Caco-2 (cell line): Measurements from ENCODE around the gene AP2S1. TPM values are rescaled to one million over a fixed set of nuclear protein-coding genes. Genes with fewer than 3 reads are reported as not detected.
A peak's percentile ranks its signal among the peaks of the same experiment; 100 is the strongest.
"Not testable (repeated sequence)": the region's sequence is repeated elsewhere in the genome, so short reads cannot be mapped to it uniquely, and the experiment has no call there.

Source experiments
- BruUV-seq: library from RNA; stranded (reverse); fragments of 400-500 nt; replicated peaks from 2 replicates; lab custom pipeline; 2021; lab: Mats Ljungman, UMichigan
- CTCF ChIA-PET: fragments of 300-600 bp; sonication (Branson Sonifier 250); formaldehyde crosslinking; loops from one replicate; lab custom pipeline; 2022; ENCODE audit warnings: antibody characterized with exemption; lab: Charles Lee
- POLR2A ChIA-PET: fragments of 300-600 bp; sonication (Branson Sonifier 250); formaldehyde crosslinking; loops from one replicate; lab custom pipeline; 2022; ENCODE audit warnings: antibody characterized with exemption; lab: Charles Lee
- DNase-seq, 2 experiments: peaks; one replicate each; pipeline versions ENCODE4 v3.0.0 to v3.0.0-alpha.2; 2020 to 2022
- H3K27me3 ChIP-seq: replicated peaks from 2 replicates; pipeline ENCODE4 v1.6.0; 2011; ENCODE audit warnings: low read length; ENCODE audit not compliant: control insufficient read depth, insufficient read depth
- H3K36me3 ChIP-seq: 2 replicates; pipeline ENCODE4 v1.5.1; 2011; ENCODE audit warnings: low read length; ENCODE audit not compliant: control insufficient read depth, insufficient read depth
- H3K4me1 ChIP-seq: fragments of 250-450 bp; sonication (Bioruptor Pico); 2 replicates; pipeline ENCODE4 v1.5.1; 2020; ENCODE audit warnings: mild to moderate bottlenecking
- H3K4me3 ChIP-seq: 2 replicates; pipeline ENCODE4 v1.5.1; 2011; ENCODE audit warnings: low read depth, mild to moderate bottlenecking, control low read depth, low read length
- H3K9me3 ChIP-seq: fragments of 250-450 bp; sonication (Bioruptor Pico); 2 replicates; pipeline ENCODE4 v1.5.1; 2020; ENCODE audit warnings: mild to moderate bottlenecking, moderate library complexity
- H3K27ac Mint-ChIP-seq: one replicate; pipeline ENCODE4 v1.8.0; 2022; ENCODE audit warnings: mixed read lengths; ENCODE audit not compliant: unreplicated experiment
- H3K27me3 Mint-ChIP-seq: one replicate; pipeline ENCODE4 v1.8.0; 2022; ENCODE audit warnings: mixed read lengths; ENCODE audit not compliant: insufficient read depth, unreplicated experiment
- H3K36me3 Mint-ChIP-seq: one replicate; pipeline ENCODE4 v1.8.0; 2022; ENCODE audit warnings: mild to moderate bottlenecking, mixed read lengths; ENCODE audit not compliant: insufficient read depth, unreplicated experiment
- H3K4me1 Mint-ChIP-seq: one replicate; pipeline ENCODE4 v1.8.0; 2022; ENCODE audit warnings: low read depth, mixed read lengths; ENCODE audit not compliant: unreplicated experiment
- H3K4me3 Mint-ChIP-seq: one replicate; pipeline ENCODE4 v1.8.0; 2022; ENCODE audit warnings: mild to moderate bottlenecking, moderate library complexity, mixed read lengths; ENCODE audit not compliant: unreplicated experiment
- H3K9me3 Mint-ChIP-seq: one replicate; pipeline ENCODE4 v1.8.0; 2022; ENCODE audit warnings: mixed read lengths; ENCODE audit not compliant: unreplicated experiment
- intact Hi-C: fragments of 100-400 bp; cut with micrococcal nuclease; formaldehyde crosslinking; loops from one replicate; pipeline ENCODE4 v1.10.0; 2022; ENCODE audit not compliant: unreplicated experiment
- total RNA-seq: library from RNA; stranded (reverse); gene quantifications from 2 replicates; pipeline ENCODE4 v1.2.3, GENCODE V29; 2022
- TF ChIP-seq, protein P1 (sequence below), 2 experiments: fragments of 200-600 bp in 1 of 2; IDR thresholded peaks; 1 replicate in 1 of 2; 2 replicates in 1 of 2; pipeline versions ENCODE4 v1.5.1 to v1.8.0; 2011 to 2022; ENCODE audit warnings: antibody characterized with exemption in 1 of 2, control low read depth in 1 of 2, inconsistent platforms in 1 of 2, low read depth in 1 of 2, low read length in 1 of 2, mild to moderate bottlenecking in 1 of 2, moderate library complexity in 1 of 2; ENCODE audit not compliant: insufficient read depth in 1 of 2, severe bottlenecking in 1 of 2, unreplicated experiment in 1 of 2

AP2S1 gene
- total RNA-seq, 1 experiment from 2014 or later: 211 TPM

DNA sequence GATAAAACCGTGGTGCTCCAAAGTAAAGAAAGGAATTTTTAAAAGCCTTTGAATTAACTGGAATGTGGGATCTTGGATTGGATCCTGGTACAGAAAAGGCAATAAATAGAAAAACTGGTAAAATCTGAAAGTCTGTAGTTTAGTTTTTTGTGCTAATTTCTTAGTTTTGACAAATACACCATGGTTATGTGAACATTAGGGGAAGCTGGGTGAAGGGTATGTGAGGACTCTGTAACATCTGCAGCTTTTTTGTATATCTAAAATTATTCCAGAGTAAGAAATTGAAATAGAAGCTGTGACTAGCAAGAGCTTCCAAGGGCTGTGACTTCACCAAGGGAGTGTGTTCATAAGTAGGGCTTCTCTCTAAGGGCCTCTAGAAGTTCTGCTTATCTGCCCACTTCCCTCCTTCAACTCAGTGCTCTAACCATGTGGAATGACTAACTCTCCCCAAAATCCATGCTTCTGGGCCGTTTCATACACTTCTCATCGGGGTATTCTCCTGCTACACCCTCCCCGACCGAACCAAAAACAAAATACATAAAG is 36.7 kb upstream of the AP2S1 start:
- Histone ChIP-seq H3K4me3 (no peak overlapping the region), H3K4me1 (peaks cover 28% of the 10 kb centered on the region), H3K36me3 (no peaks in the 10 kb centered on the region), H3K27me3 (no peaks in the 10 kb centered on the region), H3K9me3 (no peaks in the 10 kb centered on the region)
- H3K4me3 Mint-ChIP-seq: no peak overlapping the region
- H3K36me3 Mint-ChIP-seq: peaks cover 31% of the 10 kb centered on the region
- peaks cover 45% of the 10 kb centered on the region for H3K4me1 Mint-ChIP-seq
- no TSS peak for BruUV-seq
- CTCF ChIA-PET: no interaction called here
- TF ChIP-seq, protein P1, sequence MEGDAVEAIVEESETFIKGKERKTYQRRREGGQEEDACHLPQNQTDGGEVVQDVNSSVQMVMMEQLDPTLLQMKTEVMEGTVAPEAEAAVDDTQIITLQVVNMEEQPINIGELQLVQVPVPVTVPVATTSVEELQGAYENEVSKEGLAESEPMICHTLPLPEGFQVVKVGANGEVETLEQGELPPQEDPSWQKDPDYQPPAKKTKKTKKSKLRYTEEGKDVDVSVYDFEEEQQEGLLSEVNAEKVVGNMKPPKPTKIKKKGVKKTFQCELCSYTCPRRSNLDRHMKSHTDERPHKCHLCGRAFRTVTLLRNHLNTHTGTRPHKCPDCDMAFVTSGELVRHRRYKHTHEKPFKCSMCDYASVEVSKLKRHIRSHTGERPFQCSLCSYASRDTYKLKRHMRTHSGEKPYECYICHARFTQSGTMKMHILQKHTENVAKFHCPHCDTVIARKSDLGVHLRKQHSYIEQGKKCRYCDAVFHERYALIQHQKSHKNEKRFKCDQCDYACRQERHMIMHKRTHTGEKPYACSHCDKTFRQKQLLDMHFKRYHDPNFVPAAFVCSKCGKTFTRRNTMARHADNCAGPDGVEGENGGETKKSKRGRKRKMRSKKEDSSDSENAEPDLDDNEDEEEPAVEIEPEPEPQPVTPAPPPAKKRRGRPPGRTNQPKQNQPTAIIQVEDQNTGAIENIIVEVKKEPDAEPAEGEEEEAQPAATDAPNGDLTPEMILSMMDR (IDR thresholded peaks at IDR 0.05; ENCODE audit: insufficient read depth in 1 of 2, low read depth in 1 of 2, low read length in 1 of 2, severe bottlenecking in 1 of 2, unreplicated experiment in 1 of 2): no peak
- intact Hi-C loops: no loop called here
- peaks cover 18% of the 10 kb centered on the region for H3K9me3 Mint-ChIP-seq
- no peaks in the 10 kb centered on the region for H3K27me3 Mint-ChIP-seq
- POLR2A ChIA-PET: interaction anchor here (0.7 kb wide), 1 partner anchor 36 kb away, joined by 4 read pairs; the partner anchor contains the start of gene AP2S1
- H3K27ac Mint-ChIP-seq: peak overlapping the region; percentile 67
- DNase-seq: no peak

DNA sequence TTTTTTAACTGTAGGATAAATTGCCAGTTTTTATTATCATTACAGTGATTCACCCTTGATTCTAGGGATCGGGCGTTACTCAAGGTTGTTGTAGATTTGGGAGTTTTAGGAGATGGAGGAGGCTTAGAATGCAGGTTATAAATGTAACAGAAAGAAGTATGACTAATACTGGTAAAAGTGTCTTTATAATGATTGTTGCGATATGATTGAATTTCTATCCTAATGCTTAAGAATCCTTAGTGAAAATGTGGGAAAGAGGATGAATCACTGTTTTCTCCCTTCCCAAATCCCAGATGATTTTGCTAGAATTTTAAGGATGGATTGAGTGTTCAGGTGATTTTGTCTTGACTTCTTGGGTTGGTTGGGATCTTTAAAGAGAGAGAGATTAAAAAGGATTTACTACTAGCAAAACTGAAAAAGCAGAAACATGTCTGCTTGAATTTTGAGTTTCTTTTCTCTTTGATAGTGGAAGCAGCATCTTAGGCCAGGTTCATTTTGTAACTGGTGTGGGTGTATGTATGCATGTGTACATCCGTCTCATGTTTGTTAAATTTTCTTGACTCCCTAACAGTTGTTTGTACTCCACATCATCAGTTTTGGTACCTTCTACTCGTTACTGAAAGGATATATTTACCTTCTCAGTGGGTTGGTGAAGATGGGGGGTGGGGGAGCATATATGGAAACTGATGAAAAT is 36.0 kb upstream of the AP2S1 start:
- no TSS peak for BruUV-seq
- TF ChIP-seq, protein P1 (IDR thresholded peaks at IDR 0.05; ENCODE audit: insufficient read depth in 1 of 2, low read depth in 1 of 2, low read length in 1 of 2, severe bottlenecking in 1 of 2, unreplicated experiment in 1 of 2): no peak
- no peak overlapping the region for H3K4me3 ChIP-seq
- DNase-seq: no peak
- H3K27me3 Mint-ChIP-seq: no peaks in the 10 kb centered on the region
- POLR2A ChIA-PET: interaction anchor here (0.7 kb wide), 1 partner anchor 36 kb away, joined by 4 read pairs; the partner anchor contains the start of gene AP2S1
- peaks cover 31% of the 10 kb centered on the region for H3K36me3 Mint-ChIP-seq
- intact Hi-C loops: no loop called here
- H3K36me3 ChIP-seq: no peaks in the 10 kb centered on the region
- H3K9me3 Mint-ChIP-seq: peaks cover 18% of the 10 kb centered on the region
- no peaks in the 10 kb centered on the region for H3K27me3 ChIP-seq
- no peak overlapping the region for H3K4me3 Mint-ChIP-seq
- CTCF ChIA-PET: interaction anchor here (0.6 kb wide), 1 partner anchor 126 kb away, joined by 3 read pairs; no protein-coding TSS in a partner anchor
- peaks cover 50% of the 10 kb centered on the region for H3K4me1 Mint-ChIP-seq
- no peak overlapping the region for H3K27ac Mint-ChIP-seq
- peaks cover 28% of the 10 kb centered on the region for H3K4me1 ChIP-seq
- H3K9me3 ChIP-seq: no peaks in the 10 kb centered on the region

- Histone ChIP-seq H3K4me1 (peaks cover 28% of the 10 kb centered on the region), H3K4me3 (no peak overlapping the region), H3K36me3 (no peaks in the 10 kb centered on the region), H3K27me3 (no peaks in the 10 kb centered on the region), H3K9me3 (no peaks in the 10 kb centered on the region)
- BruUV-seq: no TSS peak
- Mint-ChIP-seq H3K27ac (no peak overlapping the region), H3K9me3 (peaks cover 18% of the 10 kb centered on the region), H3K27me3 (no peaks in the 10 kb centered on the region), H3K4me1 (peaks cover 47% of the 10 kb centered on the region), H3K36me3 (peaks cover 30% of the 10 kb centered on the region), H3K4me3 (no peak overlapping the region)
- TF ChIP-seq, protein P1 (IDR thresholded peaks at IDR 0.05; ENCODE audit: insufficient read depth in 1 of 2, low read depth in 1 of 2, low read length in 1 of 2, severe bottlenecking in 1 of 2, unreplicated experiment in 1 of 2): no peak
- ChIA-PET CTCF (interaction anchor here (1.0 kb wide), 1 partner anchor 128 kb away, joined by 4 read pairs; no protein-coding TSS in a partner anchor), POLR2A (no interaction called here)
- no peak for DNase-seq
- intact Hi-C loops: no loop called here
Observed at GRCh38 chr19:46885411-46885810, 34.8 kb upstream of the AP2S1 start.

GRCh38 chr19:46882751-46883150 is 32.1 kb upstream of the AP2S1 start:
- H3K4me3 Mint-ChIP-seq, H3K9me3 ChIP-seq, H3K4me3 ChIP-seq, DNase-seq, POLR2A ChIA-PET, BruUV-seq, H3K27me3 ChIP-seq, intact Hi-C loops, H3K36me3 ChIP-seq, CTCF ChIA-PET, H3K27me3 Mint-ChIP-seq: not testable (repeated sequence)
- peaks cover 49% of the 10 kb centered on the region for H3K36me3 Mint-ChIP-seq
- H3K27ac Mint-ChIP-seq: peak overlapping the region; percentile 44
- peaks cover 20% of the 10 kb centered on the region for H3K4me1 ChIP-seq
- H3K4me1 Mint-ChIP-seq: peaks cover 39% of the 10 kb centered on the region
- peaks cover 18% of the 10 kb centered on the region for H3K9me3 Mint-ChIP-seq
